Loucy (cell line): ENCODE data around the gene KATNB1.

ENCODE experiments used
- EZH2phosphoT487 ChIP-seq: fragments of 200-600 bp; IDR thresholded peaks from 2 replicates; pipeline ENCODE4 v1.6.1; 2018; ENCODE audit warnings: antibody characterized with exemption, mild to moderate bottlenecking, moderate library complexity, borderline replicate concordance
- TF ChIP-seq, protein P1 (sequence below): fragments of 200-600 bp; sonication (generic); conservative IDR thresholded peaks from 2 replicates; pipeline ENCODE4 v1.5.1; 2014; ENCODE audit warnings: mild to moderate bottlenecking, antibody characterized with exemption, low read length

DNA sequence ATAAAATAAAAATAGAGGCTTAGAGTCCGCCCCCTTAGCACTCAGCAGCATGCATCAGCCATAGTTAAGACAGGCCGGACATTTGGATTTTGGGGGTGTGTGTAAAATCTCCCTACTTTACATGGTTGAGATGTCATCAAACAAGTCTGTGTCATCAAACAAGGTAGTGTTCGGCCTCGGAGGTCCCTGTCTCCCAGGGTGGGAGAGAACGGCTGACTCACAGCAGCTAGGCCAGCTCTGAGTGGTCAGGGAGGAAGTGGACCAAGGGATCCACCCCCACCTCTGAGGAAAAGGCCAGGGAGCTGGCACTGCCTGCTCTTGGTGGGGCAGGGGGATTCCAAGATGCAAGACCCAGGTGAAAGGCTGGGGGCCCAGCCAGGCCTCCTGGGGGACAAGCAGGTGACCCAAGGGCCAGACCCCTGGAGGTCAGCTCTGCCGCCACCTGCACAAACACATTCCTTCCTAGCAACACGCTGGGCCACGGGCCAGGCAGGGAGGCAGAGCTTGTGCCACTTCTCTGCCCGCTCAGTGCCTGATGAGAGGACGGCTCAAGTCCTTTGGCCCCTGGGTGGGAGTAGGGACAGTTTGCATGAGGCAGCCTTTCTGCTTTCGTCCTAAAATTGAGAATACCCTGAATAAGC is 38.2 kb downstream of the KATNB1 start:
- TF ChIP-seq, protein P1, sequence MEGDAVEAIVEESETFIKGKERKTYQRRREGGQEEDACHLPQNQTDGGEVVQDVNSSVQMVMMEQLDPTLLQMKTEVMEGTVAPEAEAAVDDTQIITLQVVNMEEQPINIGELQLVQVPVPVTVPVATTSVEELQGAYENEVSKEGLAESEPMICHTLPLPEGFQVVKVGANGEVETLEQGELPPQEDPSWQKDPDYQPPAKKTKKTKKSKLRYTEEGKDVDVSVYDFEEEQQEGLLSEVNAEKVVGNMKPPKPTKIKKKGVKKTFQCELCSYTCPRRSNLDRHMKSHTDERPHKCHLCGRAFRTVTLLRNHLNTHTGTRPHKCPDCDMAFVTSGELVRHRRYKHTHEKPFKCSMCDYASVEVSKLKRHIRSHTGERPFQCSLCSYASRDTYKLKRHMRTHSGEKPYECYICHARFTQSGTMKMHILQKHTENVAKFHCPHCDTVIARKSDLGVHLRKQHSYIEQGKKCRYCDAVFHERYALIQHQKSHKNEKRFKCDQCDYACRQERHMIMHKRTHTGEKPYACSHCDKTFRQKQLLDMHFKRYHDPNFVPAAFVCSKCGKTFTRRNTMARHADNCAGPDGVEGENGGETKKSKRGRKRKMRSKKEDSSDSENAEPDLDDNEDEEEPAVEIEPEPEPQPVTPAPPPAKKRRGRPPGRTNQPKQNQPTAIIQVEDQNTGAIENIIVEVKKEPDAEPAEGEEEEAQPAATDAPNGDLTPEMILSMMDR, result no peak
- no peak for TF ChIP-seq EZH2phosphoT487
